Kidney glomerular epithelial cell (primary cell): Measurements from ENCODE around the gene PALD1.

Experiments used
- DNase-seq: peaks from one replicate; lab custom pipeline; 2025; lab: John Stamatoyannopoulos, UW

The PALD1 gene

DNA sequence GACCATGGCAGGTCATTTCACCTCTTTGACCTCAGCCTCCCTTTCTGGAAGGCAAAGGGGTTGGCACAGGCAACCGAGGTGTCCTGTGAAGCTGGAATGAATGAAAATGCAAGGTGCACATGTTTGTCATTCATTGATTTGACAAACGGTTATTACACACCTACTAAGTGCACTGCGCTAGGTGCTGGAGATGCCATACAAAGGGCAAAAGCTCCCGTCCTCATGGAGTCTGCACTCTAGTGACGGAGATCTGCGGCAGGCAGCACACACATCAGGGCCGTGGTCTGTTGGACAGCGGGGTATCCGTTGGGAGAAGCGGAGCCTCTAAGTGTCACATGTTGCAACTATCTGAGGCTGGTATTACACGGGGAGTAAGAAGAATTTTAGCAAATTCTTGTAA, 79.7 kb downstream of the PALD1 start:
- no peak for DNase-seq

DNA sequence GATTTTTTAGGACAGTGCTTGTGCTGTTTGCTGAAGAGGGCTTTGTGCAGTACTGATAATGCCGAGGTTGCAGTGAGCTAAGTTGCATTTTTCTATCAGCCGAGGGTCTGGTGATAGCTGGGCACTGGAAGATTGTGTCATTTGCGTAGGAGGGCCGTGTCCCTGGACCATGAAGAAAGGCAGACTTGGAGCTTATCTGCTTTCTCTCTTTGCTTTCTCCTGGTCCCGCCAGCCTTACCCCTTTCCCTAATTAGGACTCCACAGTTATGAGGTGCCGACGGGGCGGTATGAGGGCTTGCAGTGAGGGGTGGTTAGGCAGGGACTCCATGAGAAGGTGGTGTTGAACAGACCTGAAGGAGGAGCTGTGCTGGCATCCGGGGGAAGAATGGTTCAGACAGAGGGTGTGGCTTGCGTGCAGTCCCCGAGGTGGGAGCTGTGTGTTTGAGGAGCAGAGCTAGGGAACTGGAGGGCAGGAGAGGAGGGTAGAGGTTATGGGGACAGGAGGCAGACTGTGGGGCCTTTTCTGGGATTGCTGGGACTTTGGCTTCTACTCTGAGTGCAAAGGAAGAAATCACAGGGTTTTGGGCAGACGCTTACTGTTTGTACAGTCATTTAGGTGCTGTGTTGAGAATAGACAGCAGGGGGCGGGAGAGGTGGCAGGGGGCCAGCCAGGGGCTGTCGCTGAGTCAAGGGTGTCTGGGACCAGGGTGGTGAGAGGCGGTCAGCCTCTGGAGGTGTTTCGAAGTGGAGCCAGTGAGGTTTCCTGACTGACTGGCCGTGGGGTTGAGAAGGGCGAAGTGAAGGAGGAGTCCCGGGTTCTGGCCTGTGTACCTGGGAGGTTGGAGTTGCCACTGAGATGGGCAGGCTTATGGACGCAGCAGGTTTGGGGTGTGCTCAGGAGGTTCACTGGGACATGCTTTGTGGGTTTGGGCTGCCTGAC, 80.6 kb downstream of the PALD1 start:
- DNase-seq = peak; percentile 60

DNA sequence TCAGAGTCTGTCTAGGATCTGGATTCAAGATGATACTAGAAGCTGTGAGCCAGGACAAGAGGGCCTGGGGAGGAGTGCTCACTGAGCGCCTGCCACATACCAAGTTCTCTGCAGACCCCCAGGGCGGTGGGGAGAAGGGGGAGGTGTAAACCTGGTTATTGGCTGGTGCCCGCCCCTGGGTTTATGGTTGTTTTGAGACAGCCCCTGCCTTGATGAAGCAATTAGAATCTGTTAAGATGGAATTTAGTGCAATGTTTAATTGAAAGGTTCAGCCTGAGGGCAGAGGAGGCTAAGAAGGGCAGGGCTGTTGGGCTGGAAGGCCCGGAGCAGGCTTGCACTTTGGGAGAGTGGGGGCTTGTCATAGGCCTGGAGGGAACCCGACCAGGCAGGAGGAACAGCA, 81.3 kb downstream of the PALD1 start:
- DNase-seq = no peak

DNA sequence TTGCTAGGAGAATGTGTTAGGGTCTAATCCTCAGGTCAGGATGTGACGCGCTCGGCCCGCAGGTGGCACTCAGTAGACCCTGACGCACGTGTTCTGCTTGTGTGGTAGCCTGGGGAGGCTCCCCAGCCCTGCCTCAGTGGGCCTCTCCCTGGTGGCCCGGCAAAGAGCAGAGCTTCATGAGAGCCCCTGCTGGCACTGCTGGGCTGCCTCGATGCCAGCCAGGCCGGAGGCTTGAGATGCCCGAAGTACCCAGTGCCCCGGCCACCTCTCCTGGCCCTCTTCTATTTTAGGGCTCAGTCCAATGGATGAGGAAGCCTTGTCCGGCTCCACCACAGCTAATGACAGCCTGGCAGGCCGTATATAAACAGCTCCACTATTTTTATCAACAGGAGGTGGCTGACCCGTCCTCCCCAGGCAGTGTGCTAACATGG, 82.0 kb downstream of the PALD1 start:
- DNase-seq = no peak

DNA sequence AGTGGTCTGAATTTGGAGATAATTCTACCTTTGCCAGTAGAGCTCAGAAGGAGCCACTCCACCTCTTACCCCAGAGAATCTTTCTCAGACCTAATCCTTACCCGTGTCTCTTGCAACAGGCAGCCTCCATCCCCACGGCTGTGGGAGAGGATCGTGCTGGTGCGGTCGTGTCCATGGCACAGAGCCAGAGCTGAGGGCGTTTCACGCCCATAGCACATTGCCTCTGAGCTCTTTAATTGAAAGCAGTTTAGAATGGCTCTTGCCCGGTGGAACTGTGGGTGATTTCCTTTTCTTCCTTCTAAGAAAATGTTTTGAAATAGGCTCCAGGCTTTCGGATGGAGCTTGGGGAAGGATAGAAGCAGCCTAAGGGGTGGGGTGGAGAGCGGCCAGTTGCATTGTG, 82.5 kb downstream of the PALD1 start:
- DNase-seq = no peak

DNA sequence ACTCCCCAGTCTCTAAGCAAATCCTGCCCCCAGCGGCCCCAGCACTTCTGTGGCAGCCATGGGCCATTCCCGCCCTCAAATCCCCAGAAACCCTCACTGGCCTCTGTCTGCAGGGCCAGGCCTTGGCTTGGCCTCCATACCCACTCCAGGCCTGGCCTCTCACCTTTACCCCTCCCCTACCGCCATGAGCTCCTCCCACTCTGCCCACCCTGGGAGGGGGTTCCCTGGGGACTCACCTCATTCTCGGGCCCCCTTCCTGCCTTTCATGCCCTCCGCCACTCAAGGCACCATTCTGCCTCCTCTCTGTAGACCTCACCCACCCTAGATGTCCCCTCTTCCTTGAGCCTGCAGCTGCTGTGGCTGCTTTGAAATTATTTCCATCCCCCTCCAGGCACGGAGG, 83.0 kb downstream of the PALD1 start:
- DNase-seq = no peak

DNA sequence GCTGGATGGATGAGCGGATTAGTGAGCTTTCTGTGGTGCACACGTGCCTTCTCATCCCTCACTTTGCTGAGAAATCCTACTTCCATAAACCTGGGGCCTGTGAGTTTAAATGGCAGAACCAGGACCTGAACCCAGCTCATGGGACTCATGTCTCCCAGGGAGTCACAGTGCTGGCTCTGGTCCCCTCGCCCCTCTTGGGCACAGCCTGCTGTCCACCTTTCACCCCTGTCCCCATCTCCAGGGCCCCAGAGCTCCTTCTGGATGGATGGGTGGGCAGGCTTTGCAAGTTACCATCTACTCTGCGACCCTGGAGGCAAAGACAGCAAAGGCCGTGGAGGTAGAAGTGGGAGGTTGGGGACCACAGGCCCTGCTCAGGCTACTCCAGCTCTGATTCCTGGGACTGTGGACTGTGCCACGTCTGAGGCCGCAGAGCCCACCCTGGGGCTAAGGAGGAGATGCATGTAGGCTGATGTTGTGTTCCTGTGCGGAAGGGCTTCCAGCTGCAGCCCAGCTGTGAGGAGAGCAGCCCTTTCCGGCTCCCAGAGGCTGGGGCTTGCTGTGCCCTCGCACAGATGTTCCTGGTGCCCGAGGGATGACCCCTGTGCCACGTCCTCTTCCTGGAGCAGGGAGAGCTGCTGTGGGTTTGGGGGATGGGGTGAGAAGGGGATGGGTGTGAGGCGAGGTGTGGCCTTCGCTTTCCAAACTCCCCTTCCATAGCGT, 83.6 kb downstream of the PALD1 start:
- DNase-seq = no peak

DNA sequence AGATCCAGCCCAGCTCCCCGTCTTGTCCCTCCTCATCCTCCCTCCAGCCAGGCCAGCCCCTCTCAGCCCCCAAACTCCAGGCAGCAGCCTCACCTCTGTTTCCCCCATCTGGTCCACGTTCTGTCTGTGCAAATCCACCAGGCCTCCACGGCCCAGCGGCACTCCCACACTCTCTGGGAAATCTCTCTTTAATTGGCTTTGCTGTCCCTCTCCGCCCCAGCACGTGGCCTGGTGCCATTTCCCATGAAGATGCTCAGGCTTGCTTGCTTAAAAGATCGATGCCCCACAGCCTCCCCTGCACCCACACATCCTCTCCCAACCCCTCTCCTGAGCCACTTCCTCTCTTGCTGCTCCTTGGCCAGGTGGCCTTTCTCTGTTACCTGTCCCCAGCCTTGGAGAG, 84.7 kb downstream of the PALD1 start:
- DNase-seq = no peak

DNA sequence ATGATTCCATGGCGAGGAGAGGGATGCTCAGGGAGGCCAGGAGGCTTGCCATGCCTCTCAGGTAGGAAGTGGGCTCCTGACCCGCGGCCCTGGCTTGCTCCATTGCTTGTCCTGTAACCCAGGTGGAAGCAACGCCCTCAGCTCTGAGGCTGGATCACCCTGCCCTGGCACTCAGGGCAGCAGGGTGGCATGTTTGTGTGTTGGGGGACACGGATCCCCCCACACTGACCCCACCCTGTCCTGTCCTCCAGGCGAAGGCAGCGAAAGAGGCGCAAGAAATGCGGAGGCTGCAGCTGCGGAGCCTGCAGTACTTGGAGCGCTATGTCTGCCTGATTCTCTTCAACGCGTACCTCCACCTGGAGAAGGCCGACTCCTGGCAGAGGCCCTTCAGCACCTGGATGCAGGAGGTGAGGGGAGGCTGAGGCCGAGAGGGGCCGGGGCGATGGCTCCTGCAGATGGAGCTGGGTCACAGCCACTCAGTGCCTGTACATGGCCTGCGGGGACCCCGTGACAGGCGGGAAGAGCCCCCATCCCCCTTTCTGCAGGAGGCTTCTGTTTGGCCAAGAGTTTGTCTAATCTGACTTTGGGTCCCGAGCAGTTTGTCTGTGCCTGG, 85.7 kb downstream of the PALD1 start:
- no peak for DNase-seq

DNA sequence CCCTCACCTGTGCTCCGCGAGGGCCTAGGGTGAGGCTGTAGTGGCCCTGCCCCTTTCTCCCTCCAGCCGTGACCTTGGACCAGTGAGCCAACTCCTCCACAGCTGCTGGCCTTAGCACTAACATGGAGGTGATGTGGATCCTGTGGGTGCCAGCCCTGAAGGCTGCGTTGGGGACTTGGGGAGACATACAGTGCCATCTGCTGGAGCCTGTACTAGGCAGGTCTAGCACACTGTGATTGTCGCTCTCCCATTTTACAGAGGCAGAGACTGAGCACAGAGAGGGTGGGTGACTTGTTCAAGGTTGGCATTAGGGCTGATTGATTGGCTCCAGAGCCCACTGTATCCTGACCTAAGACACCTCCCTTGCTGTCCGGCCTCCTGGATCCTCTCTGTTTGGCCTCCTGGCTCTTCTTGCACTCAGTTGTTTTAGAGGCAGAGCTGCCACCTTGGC, 86.4 kb downstream of the PALD1 start:
- no peak for DNase-seq

DNA sequence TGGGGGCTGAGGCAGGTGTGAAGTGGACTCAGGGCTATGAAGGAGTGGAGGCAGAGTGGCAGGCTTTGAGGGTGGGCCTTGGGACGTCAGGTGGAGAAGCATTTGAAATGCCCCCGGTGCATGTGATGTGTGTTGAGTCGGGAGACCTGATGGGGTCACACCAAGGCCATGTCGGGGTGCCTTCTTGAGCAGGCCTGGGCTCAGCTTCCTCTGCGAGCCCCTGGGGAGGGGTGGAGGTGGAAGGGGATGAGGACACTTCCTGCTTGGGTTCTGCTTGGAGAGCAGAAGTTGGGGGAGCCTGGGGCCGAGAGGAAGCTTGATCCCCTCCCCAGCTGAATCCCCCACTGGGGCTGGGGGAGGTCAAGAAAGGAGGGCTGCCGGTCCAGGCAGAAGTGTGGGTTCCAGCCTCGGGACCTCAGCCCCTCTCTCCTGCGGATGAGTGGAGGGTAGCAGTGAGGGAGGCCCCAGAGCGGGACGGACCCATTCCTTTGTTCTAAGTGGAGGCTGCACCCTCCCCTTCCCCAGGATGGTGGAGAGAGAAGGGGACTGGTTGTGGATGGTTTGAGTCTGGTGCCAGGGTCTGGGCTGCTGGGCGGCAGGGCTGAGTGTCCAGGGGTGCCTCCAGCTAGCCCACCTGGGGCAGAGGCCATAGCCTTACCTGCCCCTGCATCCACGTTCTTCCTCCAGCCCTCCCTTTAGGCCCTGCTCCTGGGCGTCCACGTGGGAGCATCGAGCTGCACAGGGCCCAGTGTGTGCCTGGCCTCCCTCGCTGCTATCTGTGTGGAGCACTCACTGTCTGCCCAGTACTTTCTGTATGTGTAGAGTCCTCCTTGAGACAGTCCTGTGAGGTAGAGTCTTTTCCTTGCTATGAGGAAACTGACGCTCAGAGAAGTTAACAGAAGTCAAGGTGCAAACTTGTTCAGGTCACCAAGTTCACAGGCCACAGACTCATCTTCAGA, 87.3 kb downstream of the PALD1 start:
- DNase-seq = no peak

DNA sequence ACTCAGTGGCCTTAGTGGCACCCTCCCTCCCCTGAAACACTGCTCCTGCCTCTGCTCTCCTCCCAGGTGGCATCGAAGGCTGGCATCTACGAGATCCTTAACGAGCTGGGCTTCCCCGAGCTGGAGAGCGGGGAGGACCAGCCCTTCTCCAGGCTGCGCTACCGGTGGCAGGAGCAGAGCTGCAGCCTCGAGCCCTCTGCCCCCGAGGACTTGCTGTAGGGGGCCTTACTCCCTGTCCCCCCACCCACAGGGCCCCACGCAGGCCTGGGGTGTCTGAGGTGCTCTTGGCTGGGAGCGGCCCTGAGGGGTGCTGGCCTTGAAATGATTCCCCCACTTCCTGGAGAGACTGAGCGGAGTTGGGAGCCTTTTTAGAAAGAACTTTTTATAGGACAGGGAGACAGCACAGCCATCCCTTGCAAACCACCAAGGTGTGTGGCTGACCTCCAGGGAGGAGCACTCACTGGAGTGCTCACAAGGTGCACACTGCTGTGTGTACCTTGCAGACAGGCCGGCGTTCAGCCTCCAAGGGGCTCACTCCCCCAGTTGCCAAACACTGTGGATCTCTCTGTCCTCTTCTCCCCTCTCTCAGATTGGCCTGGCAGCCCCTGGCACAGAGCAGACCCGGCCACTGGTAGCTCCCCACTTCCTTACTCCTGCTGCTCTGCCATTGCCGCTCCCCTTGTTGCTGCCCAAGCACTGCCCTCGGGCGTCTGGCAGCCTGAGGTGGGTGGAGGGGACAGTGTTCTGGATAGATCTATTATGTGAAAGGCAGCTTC, 88.1 kb downstream of the PALD1 start:
- DNase-seq = no peak

DNA sequence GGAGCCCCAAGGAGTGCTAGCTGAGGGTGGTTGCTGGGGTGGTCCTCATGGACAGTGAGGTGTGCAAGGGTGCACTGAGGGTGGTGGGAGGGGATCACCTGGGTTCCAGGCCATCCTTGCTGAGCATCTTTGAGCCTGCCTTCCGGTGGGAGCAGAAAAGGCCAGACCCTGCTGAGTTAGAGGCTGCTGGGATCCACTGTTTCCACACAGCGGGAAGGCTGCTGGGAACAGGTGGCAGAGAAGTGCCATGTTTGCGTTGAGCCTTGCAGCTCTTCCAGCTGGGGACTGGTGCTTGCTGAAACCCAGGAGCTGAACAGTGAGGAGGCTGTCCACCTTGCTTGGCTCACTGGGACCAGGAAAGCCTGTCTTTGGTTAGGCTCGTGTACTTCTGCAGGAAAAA, 89.0 kb downstream of the PALD1 start:
- DNase-seq = no peak

DNA sequence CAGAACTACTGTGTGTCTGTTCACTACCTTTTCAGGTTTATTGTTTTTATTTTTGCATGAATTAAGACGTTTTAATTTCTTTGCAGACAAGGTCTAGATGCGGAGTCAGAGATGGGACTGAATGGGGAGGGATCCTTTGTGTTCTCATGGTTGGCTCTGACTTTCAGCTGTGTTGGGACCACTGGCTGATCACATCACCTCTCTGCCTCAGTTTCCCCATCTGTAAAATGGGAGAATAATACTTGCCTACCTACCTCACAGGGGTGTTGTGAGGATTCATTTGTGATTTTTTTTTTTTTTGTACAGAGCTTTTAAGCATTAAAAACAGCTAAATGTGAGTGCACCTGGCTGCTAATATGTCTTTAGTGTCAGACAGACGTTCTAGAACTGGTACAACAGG, 89.5 kb downstream of the PALD1 start:
- no peak for DNase-seq

DNA sequence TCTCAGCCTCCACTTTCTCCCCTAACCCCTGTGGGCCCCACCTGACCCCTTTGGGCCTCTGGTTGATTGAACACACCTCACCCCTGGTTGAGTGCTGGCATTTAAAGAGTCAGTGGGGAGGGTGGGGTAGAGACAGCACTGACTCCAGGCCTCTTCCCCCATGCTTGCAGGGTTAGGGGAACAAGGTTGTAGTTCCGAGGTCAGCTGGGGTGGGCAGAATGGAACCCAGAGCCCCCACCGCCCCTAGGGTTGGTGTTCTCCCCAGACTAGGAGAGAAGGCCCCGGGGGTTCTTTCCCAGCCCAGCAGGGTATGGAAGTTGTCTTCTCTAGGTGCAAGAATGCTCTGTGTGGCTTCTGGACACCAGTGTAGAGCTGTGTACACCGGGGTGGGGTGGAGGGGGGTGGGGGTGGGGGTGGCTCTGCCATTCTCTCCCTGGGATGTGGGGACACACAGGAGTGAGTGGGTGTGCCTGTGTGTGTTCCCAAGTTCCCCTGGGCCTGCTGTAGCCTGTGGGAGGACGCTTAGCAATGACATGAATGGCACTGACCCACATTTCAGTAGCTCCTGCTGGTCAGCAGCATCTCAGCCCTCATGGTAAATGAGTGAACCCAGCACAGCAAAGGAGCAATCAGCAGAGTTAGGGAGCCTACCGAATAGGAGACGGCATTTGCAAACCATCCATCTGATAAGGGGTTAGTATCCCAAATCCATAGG, 90.4 kb downstream of the PALD1 start:
- no peak for DNase-seq

DNA sequence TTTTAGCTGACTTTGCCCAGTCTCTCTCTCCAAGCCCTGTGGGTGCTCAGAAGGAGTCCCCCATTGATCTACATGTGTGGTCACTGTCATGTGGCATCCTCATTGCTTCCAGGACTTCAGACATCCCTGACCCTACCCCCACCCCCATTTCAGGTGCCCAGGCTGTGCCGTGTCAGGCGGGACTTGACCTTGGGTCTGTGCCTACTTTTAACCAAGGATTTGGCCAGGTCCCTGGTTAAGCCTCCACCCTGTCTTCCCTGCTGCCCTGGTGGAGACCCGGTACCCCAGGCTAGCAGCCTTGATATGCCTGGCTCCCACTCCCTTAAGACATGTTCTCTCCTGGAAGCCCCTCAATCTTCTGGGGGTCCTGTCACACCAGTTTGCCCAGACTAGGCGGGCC, 92.7 kb downstream of the PALD1 start:
- DNase-seq = no peak

DNA sequence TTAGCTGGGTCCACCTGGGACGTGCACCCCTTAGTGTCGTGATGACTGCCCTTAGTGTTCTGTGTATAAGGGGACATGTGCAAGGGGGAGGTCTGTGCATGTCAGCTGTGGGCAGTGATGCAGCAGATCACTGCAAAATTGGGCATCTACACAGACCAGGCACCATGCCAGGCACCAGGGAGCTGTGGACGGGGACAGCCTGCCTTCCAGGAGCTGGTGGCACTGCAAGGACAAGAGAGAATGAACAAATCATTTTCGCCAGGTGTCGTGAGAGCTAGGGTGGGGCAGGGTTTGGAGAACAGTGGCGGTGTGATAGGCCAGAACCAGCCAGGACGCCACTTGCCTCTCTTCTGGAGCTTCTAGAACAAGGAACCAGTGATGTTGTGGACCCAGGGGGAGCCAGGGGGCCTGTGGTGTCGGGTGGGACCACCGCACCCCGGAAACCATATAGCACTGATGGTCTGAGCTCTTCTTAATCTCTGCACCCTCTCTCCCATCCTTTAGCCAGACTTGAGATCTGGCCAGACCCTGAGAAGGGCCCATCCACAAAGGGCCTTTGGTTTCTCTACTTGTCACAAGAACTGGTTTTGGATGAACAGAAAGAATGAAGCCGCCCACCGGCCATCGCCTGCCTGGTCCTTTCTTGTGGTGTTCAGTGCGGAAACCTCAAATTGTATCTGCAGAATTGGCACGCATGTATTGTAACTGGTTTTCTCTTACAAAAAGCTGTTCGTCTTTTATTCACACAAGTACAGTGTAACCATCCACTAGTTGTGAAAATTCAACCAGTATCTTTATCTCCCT, 93.3 kb downstream of the PALD1 start:
- no peak for DNase-seq

DNA sequence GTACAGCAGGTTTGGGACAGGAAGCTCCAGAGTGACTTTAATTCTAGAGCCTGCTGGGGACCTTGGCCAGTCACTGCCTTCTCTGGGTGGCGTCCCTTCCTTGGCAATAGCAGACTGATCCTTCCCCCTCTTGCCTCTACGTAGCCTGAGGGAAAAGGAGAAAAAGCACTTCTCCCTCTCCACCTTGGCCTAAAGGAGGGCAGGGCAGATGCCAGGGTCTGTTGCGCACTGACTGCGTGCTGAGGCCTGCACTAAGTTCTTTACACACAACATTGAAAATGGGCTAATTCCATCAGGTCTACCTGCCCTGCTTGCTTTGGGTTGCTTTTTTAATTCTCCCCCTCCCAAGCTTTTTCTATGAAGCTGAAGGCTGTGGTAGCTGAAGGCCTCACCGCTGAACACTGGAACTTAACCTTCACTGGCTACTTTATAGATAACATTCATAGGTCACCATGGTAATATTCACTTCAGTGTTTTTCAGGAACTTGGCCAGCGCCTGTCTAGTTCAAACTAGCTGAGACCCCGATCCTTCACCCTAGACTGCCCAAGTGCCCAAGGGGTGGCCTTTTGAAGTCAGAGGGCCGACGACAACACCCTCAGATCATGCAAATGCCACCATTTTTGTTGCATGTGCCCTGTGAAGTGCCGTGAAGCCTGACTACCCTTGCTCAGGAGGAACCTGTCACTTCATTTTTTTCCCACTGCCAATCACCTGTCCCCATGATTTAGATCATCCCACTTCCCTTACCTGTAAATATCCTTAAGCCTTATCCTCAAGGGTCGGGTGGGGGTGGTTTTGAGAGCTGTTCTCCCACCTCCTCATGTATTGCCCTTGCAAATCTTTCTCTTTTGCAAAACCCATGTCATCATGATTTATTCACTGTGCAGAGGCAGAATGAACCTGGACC, 95.3 kb downstream of the PALD1 start:
- no peak for DNase-seq
